A673 (cell line): Measurements from ENCODE around the gene KIF9. TPM values are rescaled to one million over a fixed set of nuclear protein-coding genes. Genes with fewer than 3 reads are reported as not detected.
"Not testable (repeated sequence)": the region's sequence is repeated elsewhere in the genome, so short reads cannot be mapped to it uniquely, and the experiment has no call there.

Experiments used
- BruUV-seq: library from RNA; stranded (reverse); fragments of 400-500 nt; replicated peaks from 2 replicates; lab custom pipeline; 2021; lab: Mats Ljungman, UMichigan
- CTCF ChIA-PET: fragments of 300-600 bp; sonication (Branson Sonifier 250); formaldehyde crosslinking; loops from one replicate; lab custom pipeline; 2022; ENCODE audit warnings: antibody characterized with exemption; lab: Charles Lee
- POLR2A ChIA-PET: fragments of 300-600 bp; sonication (Branson Sonifier 250); formaldehyde crosslinking; loops from one replicate; lab custom pipeline; 2022; ENCODE audit warnings: antibody characterized with exemption; ENCODE audit not compliant: low non-redundant PET; lab: Charles Lee
- DNase-seq: peaks from one replicate; pipeline ENCODE4 v3.0.0-alpha.2; 2015; ENCODE audit warnings: low spot score
- H3K27ac ChIP-seq: fragments of 200-600 bp; sonication (generic); 2 replicates; pipeline ENCODE4 v1.5.1; 2016; ENCODE audit warnings: mixed run types, low read depth, mild to moderate bottlenecking, mixed read lengths, antibody characterized with exemption, low read length; ENCODE audit not compliant: poor library complexity, severe bottlenecking
- H3K27me3 ChIP-seq: fragments of 200-600 bp; sonication (generic); replicated peaks from 2 replicates; pipeline ENCODE4 v1.6.1; 2017; ENCODE audit warnings: mixed run types, low read depth, mild to moderate bottlenecking, mixed read lengths, antibody characterized with exemption, low read length; ENCODE audit not compliant: insufficient read depth, poor library complexity
- H3K36me3 ChIP-seq: fragments of 200-600 bp; sonication (generic); 2 replicates; pipeline ENCODE4 v1.6.1; 2016; ENCODE audit warnings: mixed run types, mild to moderate bottlenecking, mixed read lengths, antibody characterized with exemption, low read length; ENCODE audit not compliant: insufficient read depth, poor library complexity, severe bottlenecking
- H3K4me1 ChIP-seq: fragments of 200-600 bp; sonication (generic); 2 replicates; pipeline ENCODE4 v1.6.1; 2017; ENCODE audit warnings: mixed run types, mild to moderate bottlenecking, mixed read lengths, antibody characterized with exemption, low read length; ENCODE audit not compliant: insufficient read depth, poor library complexity, severe bottlenecking
- H3K4me3 ChIP-seq: fragments of 200-600 bp; sonication (generic); 2 replicates; pipeline ENCODE4 v1.5.1; 2016; ENCODE audit warnings: low read depth, mixed run types, mild to moderate bottlenecking, mixed read lengths, low read length; ENCODE audit not compliant: poor library complexity, severe bottlenecking
- H3K9me3 ChIP-seq: fragments of 200-600 bp; sonication (generic); 2 replicates; pipeline ENCODE4 v1.6.1; 2016; ENCODE audit warnings: mixed run types, low read depth, mild to moderate bottlenecking, mixed read lengths, antibody characterized with exemption, low read length; ENCODE audit not compliant: poor library complexity, severe bottlenecking
- EZH2 ChIP-seq: fragments of 200-600 bp; sonication (generic); IDR thresholded peaks from 2 replicates; pipeline ENCODE4 v1.6.1; 2017; ENCODE audit warnings: borderline replicate concordance, low read depth, mild to moderate bottlenecking, mixed read lengths, antibody characterized with exemption, low read length; ENCODE audit not compliant: poor library complexity, severe bottlenecking
- intact Hi-C: fragments of 100-400 bp; cut with micrococcal nuclease; formaldehyde crosslinking; loops from one replicate; pipeline ENCODE4 v1.10.0; 2022; ENCODE audit not compliant: unreplicated experiment
- total RNA-seq: library from RNA; stranded (reverse); gene quantifications from 2 replicates; pipeline ENCODE4 v1.2.3, GENCODE V29; 2021
- TF ChIP-seq, protein P1 (sequence below): fragments of 300-800, 200-600 bp; sonication (generic); conservative IDR thresholded peaks from 2 replicates; pipeline ENCODE4 v1.5.1; 2017; ENCODE audit warnings: low read depth, mild to moderate bottlenecking, antibody characterized with exemption, low read length, moderate library complexity, mixed read lengths

KIF9 gene
- total RNA-seq, 1 experiment from 2014 or later, result 4.7 TPM

DNA sequence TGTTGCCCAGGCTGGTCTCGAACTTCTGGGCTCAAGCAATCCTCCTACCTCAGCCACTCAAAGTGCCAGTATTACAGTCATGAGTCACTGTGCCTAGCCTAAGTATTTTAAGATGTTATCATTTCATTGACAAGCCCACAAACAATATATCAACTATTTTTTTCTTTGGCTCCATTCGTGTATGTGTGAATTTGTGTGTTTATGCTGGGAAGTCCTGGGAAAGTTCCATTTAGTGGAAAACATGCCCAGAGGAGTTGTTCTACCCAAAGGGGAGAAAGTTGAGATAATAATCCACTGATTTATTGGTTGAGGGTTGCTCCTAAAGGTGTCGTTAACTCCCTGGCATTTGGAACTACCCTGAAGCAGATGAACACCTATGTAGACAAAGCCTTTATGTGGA lies 58.8 kb downstream of the KIF9 start:
- ChIA-PET CTCF (no interaction called here), POLR2A (no interaction called here)
- intact Hi-C loops, result no loop called here
- H3K9me3 ChIP-seq, result no peaks in the 10 kb centered on the region
- H3K36me3 ChIP-seq, result no peaks in the 10 kb centered on the region
- no peaks in the 10 kb centered on the region for H3K4me1 ChIP-seq
- no peak for DNase-seq
- no peak for TF ChIP-seq EZH2
- TF ChIP-seq, protein P1, sequence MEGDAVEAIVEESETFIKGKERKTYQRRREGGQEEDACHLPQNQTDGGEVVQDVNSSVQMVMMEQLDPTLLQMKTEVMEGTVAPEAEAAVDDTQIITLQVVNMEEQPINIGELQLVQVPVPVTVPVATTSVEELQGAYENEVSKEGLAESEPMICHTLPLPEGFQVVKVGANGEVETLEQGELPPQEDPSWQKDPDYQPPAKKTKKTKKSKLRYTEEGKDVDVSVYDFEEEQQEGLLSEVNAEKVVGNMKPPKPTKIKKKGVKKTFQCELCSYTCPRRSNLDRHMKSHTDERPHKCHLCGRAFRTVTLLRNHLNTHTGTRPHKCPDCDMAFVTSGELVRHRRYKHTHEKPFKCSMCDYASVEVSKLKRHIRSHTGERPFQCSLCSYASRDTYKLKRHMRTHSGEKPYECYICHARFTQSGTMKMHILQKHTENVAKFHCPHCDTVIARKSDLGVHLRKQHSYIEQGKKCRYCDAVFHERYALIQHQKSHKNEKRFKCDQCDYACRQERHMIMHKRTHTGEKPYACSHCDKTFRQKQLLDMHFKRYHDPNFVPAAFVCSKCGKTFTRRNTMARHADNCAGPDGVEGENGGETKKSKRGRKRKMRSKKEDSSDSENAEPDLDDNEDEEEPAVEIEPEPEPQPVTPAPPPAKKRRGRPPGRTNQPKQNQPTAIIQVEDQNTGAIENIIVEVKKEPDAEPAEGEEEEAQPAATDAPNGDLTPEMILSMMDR, result no peak
- no TSS peak for BruUV-seq
- no peaks in the 10 kb centered on the region for H3K27me3 ChIP-seq
- H3K4me3 ChIP-seq, result no peak overlapping the region
- no peak overlapping the region for H3K27ac ChIP-seq

DNA sequence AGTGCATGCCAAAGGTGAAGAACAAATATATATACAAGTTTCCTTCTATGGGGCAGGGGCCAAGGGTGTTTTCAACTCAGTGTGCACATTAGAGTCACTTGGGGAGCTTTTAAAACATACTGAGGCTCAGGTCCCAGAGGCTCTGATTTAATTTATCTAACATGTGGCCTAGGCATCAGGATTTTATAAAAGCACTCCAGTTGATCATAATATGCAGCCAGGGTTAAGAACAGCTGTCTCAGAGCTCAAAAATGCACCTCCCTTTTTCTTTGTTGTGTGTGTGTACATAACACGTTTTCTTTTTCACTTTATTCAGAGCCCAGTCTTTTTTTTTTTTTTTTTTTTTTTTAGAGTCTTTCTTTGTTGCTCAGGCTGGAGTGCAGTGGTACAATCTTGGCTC lies 60.8 kb downstream of the KIF9 start:
- BruUV-seq, result no TSS peak
- Histone ChIP-seq H3K36me3 (no peaks in the 10 kb centered on the region), H3K4me1 (no peaks in the 10 kb centered on the region), H3K9me3 (no peaks in the 10 kb centered on the region), H3K27me3 (no peaks in the 10 kb centered on the region), H3K4me3 (no peak overlapping the region), H3K27ac (no peak overlapping the region)
- TF ChIP-seq, protein P1, result no peak
- TF ChIP-seq EZH2, result no peak
- intact Hi-C loops, result no loop called here
- CTCF ChIA-PET, result no interaction called here
- DNase-seq, result no peak
- POLR2A ChIA-PET, result no interaction called here

DNA sequence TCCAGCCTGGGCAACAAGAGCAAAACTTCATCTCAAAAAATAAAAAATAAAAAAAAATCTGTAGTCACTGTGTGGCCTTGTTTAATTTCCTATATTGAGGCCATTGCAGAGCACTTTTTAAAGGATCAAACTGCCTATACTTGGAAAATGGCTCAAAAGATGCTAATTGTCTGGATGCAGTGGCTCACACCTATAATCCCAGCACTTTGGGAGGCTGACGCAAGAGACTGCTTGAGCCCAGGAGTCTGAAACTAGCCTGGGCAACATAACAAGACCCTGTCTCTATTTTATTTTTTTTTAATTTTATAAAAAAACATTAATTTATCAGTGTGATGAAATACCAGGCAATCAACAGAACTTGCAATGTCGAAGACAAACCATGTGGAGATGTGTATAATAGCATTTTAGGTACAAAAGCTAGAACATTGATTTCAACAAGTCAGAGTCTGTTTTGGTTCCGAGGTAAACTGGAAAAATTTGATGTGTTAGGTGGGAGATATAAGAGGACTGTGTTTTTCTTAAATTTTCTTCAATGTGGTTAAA lies 71.7 kb downstream of the KIF9 start:
- H3K4me1 ChIP-seq, result no peaks in the 10 kb centered on the region
- TF ChIP-seq EZH2, result no peak
- TF ChIP-seq, protein P1, result no peak
- CTCF ChIA-PET, result no interaction called here
- POLR2A ChIA-PET, result no interaction called here
- H3K27ac ChIP-seq, result no peak overlapping the region
- H3K36me3 ChIP-seq, result no peaks in the 10 kb centered on the region
- BruUV-seq, result no TSS peak
- DNase-seq, result no peak
- intact Hi-C loops, result no loop called here
- H3K4me3 ChIP-seq, result no peak overlapping the region
- no peaks in the 10 kb centered on the region for H3K9me3 ChIP-seq
- H3K27me3 ChIP-seq, result no peaks in the 10 kb centered on the region

DNA sequence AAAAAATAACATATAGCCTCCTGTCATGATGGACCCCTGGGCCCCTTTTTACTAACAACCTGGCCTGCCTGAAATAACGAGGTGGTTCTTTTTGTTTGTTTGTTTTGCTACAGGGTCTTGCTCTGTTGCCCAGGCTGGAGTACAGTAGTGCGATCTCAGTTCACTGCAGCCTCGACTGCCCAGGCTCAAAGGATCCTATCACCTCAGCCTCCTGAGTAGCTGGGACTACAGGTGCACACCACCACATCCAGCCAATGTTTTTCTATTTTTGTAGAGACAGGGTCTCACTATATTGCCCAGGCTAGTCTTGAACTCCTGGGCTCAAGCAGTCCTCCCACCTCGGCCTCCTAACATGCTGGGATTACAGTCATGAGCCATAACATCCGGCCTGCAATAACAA lies 76.6 kb downstream of the KIF9 start:
- CTCF ChIA-PET, H3K4me1 ChIP-seq, DNase-seq, BruUV-seq, H3K27me3 ChIP-seq, POLR2A ChIA-PET, H3K4me3 ChIP-seq, H3K9me3 ChIP-seq, intact Hi-C loops, H3K36me3 ChIP-seq, H3K27ac ChIP-seq: not testable (repeated sequence)
